ENCODE measurements around the gene FRMD5.
"Not testable (repeated sequence)": the region's sequence is repeated elsewhere in the genome, so short reads cannot be mapped to it uniquely, and the experiment has no call there.

Gene FRMD5

DNA sequence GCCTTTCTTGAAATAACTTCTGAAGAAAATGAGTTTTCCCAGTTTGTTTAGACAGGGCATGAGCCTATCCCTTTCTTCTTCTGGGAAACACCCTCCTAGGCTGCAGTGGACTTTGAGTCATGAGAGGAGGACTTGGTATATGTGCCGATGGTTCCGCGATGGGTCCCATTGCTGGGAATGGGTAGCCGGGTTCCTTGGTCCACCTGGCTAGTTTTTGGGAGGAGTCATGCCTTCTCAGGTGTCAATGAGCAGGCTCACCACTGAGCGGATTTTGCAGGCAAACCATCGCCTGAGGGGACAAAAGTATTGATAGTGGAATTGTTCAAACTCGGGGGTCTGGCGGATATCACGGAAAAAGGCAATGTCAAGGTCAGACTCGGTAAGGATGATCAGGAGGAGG, 321.4 kb downstream of the FRMD5 start:
- TF ChIP-seq CTCF (IDR thresholded peaks at IDR 0.05) (no peak), ZFX (IDR thresholded peaks at IDR 0.05; ENCODE audit: borderline replicate concordance) (no peak)
- H3K27ac ChIP-seq, result no peak overlapping the region

GRCh38 chr15:43872416-43873020, 322.6 kb downstream of the FRMD5 start:
- no peak for TF ChIP-seq ZFX (IDR thresholded peaks at IDR 0.05; ENCODE audit: borderline replicate concordance)
- TF ChIP-seq CTCF (IDR thresholded peaks at IDR 0.05), result peak; percentile 76
- no peak overlapping the region for H3K27ac ChIP-seq

- 0 out of 2 replicates have a peak overlapping the region, but pooled peaks have one; percentile 22 for H3K27ac ChIP-seq
- TF ChIP-seq ZFX (IDR thresholded peaks at IDR 0.05; ENCODE audit: borderline replicate concordance), result no peak
Observed at GRCh38 chr15:43871835-43872234, 323.2 kb downstream of the FRMD5 start.

DNA sequence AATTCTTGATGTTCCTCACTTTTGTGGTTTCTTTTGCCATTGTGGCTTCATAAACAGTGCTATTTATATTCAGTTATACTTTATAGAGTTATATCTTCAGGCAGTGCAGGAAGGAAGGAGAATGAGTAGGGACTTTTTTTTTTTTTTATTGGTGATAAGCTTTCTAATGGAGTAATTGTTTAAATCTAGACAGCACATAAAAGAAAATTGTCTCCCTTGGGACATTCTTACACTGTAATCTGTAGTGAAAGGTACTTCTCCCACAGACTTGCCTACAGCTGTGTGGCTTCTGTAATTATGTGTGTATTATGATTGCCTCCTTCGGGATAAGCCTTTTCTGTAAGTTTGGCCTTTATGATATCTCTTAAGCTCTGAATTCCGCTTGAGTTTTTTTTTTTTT, 326.7 kb downstream of the FRMD5 start:
- no peak overlapping the region for H3K27ac ChIP-seq
- no peak for TF ChIP-seq ZFX (IDR thresholded peaks at IDR 0.05; ENCODE audit: borderline replicate concordance)
- no peak for TF ChIP-seq CTCF (IDR thresholded peaks at IDR 0.05)

DNA sequence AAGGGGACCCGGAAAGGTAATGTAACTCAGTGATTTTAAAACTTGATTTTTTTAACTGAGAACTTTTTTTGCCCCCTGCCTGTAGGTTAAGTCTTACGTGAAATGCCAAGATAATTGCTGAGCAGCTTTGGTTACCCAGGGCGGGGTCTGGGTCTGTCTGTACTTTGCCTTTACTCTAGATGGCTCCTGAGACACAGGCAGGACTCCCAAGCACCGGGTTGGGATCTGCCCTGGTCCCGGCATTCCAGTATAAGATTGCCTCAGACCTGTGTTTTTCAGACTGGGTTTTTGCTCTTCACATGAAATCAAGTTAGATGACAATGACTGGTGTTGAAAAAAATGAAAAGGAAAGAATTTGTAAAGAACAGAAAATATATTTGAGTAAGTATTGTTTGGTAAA, 328.0 kb downstream of the FRMD5 start:
- no peak overlapping the region for H3K27ac ChIP-seq
- TF ChIP-seq CTCF (IDR thresholded peaks at IDR 0.05), result no peak
- no peak for TF ChIP-seq ZFX (IDR thresholded peaks at IDR 0.05; ENCODE audit: borderline replicate concordance)

DNA sequence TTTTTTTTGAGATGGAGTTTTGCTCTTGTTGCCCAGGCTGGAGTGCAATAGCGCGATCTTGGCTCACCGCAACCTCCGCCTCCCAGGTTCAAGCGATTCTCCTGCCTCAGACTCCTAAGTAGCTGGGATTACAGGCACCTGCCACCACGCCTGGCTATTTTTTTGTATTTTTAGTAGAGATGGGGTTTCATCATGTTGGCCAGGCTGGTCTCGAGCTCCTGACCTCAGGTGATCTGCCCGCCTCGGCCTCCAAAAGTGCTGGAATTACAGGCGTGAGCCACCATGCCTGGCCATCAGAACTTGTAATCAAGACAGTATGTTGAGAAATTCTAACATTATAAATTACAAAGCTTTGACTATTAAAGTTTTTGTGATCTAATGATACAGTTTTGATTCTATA, 328.4 kb downstream of the FRMD5 start:
- not testable (repeated sequence) for H3K27ac ChIP-seq

DNA sequence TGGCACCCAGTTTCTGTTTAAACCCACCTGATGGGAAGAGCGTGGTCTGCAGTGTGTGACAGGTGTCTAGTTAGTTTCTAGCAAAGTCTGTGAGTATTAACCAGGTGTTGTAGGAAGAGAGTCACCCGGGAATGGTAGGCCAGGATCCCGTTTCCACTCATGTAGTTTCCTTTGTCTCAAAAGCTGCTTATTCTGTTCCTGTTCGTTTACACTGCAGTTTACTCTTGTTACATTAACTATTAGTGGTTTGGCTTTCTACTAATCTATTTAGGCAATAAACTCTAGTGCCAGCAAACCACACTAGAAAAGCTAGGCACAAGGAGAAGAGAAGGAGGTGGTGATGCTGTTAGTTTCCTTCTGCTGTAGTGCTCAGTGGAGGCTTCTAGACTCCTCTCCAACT, 335.5 kb downstream of the FRMD5 start:
- TF ChIP-seq ZFX (IDR thresholded peaks at IDR 0.05; ENCODE audit: borderline replicate concordance), result no peak
- H3K27ac ChIP-seq, result no peak overlapping the region

DNA sequence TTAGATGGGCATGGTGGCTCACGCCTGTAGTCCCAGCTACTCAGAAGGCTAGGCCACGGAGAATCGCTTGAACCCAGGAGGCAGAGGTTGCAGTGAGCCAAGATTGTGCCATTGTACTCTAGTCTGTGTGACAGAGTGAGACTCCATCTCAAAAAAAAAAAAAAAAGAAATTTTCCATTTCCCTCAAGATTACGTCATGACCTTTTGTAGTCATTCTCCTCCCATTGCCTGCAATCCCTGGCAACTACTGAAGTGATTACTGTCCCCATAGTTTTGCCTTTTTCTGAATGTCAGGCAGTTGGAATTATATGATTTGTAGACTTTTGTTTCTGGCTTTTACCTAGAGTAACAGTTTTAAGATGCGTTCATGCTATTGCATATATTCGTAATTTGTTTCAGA, 340.3 kb downstream of the FRMD5 start:
- no peak overlapping the region for H3K27ac ChIP-seq
- TF ChIP-seq CTCF (IDR thresholded peaks at IDR 0.05), result no peak
- no peak for TF ChIP-seq ZFX (IDR thresholded peaks at IDR 0.05; ENCODE audit: borderline replicate concordance)

DNA sequence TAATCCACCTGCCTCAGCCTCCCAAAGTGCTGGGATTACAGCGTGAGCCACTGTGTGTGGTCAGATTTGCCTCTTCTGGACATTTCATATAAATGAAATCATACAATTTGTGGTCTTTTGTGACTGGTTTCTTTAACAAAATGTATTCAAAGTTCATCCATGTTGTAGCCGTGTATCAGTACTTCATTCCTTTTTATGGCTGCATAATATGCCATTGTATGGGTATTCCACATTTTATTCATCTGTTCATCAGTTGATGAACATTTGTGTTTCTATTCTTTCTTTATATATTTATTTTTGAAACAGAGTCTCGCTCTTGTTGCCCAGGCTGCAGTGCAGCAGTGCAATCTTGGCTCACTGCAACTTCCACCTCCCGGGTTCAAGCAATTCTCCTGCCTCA, 342.5 kb downstream of the FRMD5 start:
- no peak for TF ChIP-seq CTCF (IDR thresholded peaks at IDR 0.05)
- no peak for TF ChIP-seq ZFX (IDR thresholded peaks at IDR 0.05; ENCODE audit: borderline replicate concordance)
- no peak overlapping the region for H3K27ac ChIP-seq
